Fibroblast of lung (primary cell): ENCODE data around the gene STK32A. TPM values are rescaled to one million over a fixed set of nuclear protein-coding genes. Genes with fewer than 3 reads are reported as not detected.

Source experiments
- DNase-seq, 2 donors: peaks; one replicate each; pipeline versions ENCODE4 v3.0.0 to v3.0.0-alpha.2; 2010; ENCODE audit warnings: low read depth in 2 of 2
- H2AFZ ChIP-seq: 2 replicates; pipeline ENCODE4 v1.5.1; 2012; ENCODE audit warnings: low read length, control low read depth, inconsistent platforms
- H3K27ac ChIP-seq: 2 replicates; pipeline ENCODE4 v1.5.1; 2011; ENCODE audit warnings: low read length, control low read depth; ENCODE audit not compliant: insufficient read depth
- H3K27me3 ChIP-seq: 2 replicates; pipeline ENCODE4 v1.5.1; 2011; ENCODE audit warnings: mild to moderate bottlenecking, low read length; ENCODE audit not compliant: control insufficient read depth, insufficient read depth
- H3K36me3 ChIP-seq: 2 replicates; pipeline ENCODE4 v1.5.1; 2011; ENCODE audit warnings: low read length; ENCODE audit not compliant: control insufficient read depth, insufficient read depth
- H3K4me1 ChIP-seq: 2 replicates; pipeline ENCODE4 v1.5.1; 2011; ENCODE audit warnings: low read length; ENCODE audit not compliant: control insufficient read depth, insufficient read depth; ENCODE audit errors: extremely low read depth
- H3K4me2 ChIP-seq: 2 replicates; pipeline ENCODE4 v1.5.1; 2011; ENCODE audit warnings: low read length, control low read depth; ENCODE audit not compliant: insufficient read depth; ENCODE audit errors: extremely low read depth
- H3K4me3 ChIP-seq, 4 experiments: fragments of 200-600 bp in 1 of 4; sonication (generic) in 1 of 4; replicated peaks in 1 of 4; 2 replicates each; pipeline ENCODE4 v1.5.1; 2011 to 2016; ENCODE audit warnings: low read length in 4 of 4, low read depth in 3 of 4, mild to moderate bottlenecking in 3 of 4, control low read depth in 2 of 4, inconsistent platforms in 1 of 4, mixed read lengths in 1 of 4; ENCODE audit not compliant: insufficient read depth in 1 of 4; ENCODE audit errors: control extremely low read depth in 1 of 4
- H3K79me2 ChIP-seq: 2 replicates; pipeline ENCODE4 v1.5.1; 2012; ENCODE audit warnings: mild to moderate bottlenecking, low read length, inconsistent platforms; ENCODE audit not compliant: control insufficient read depth, insufficient read depth
- H3K9ac ChIP-seq: 2 replicates; pipeline ENCODE4 v1.5.1; 2011; ENCODE audit warnings: mild to moderate bottlenecking, low read length, control low read depth; ENCODE audit not compliant: insufficient read depth
- H3K9me3 ChIP-seq: 2 replicates; pipeline ENCODE4 v1.5.1; 2012; ENCODE audit warnings: low read depth, low read length; ENCODE audit not compliant: control insufficient read depth, insufficient read depth
- H4K20me1 ChIP-seq: 2 replicates; pipeline ENCODE4 v1.5.1; 2011; ENCODE audit warnings: low read length; ENCODE audit not compliant: control insufficient read depth, insufficient read depth; ENCODE audit errors: extremely low read depth
- EZH2 ChIP-seq: IDR thresholded peaks from 2 replicates; pipeline ENCODE4 v1.5.1; 2012; ENCODE audit warnings: low read length, control low read depth, mild to moderate bottlenecking; ENCODE audit errors: missing control alignments
- polyA plus RNA-seq, 2 donors: library from polyadenylated mRNA; depleted of rRNA in 1 of 2; stranded (reverse) in 1 of 2; unstranded in 1 of 2; fragments of >200 nt; gene quantifications; 2 replicates each; pipeline ENCODE4 v1.2.1, GENCODE V29; 2011 to 2012; ENCODE audit warnings: missing spikeins in 1 of 2
- total RNA-seq: library from RNA; depleted of rRNA; stranded (reverse); fragments of >200 nt; gene quantifications from 2 replicates; pipeline ENCODE4 v1.2.1, GENCODE V29; 2014
- TF ChIP-seq, protein P1 (sequence below), 2 donors: IDR thresholded peaks in 1 of 2; conservative IDR thresholded peaks in 1 of 2; 1 replicate in 1 of 2; 2 replicates in 1 of 2; pipeline ENCODE4 v1.5.1; 2011 to 2012; ENCODE audit warnings: low read length in 2 of 2, control low read depth in 1 of 2, inconsistent platforms in 1 of 2, low read depth in 1 of 2, mild to moderate bottlenecking in 1 of 2

STK32A gene
- total and polyA plus RNA-seq, 2 donors (not counting 1 experiment from before 2014, with no cell fraction given), result 0.30 to 2.5 TPM

DNA sequence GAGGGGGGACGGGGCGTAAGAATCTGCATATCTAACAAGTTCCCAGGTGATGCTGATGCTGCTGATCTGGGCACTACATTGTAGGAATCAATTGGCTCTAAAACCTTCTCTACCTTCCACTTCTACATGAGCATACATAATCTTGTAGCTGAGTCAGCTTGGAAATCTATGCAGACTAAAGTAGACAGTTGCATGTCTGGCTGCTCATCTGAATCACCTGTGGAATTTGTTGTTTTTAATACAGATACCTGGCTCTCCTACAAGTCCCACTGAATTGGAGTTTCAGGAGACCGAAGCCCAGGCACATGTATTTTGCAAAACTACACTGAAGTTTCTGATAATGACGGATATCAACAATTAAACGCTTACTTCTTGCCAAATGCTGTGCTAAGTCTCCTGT lies 113.6 kb downstream of the STK32A start:
- H3K4me1 ChIP-seq, result no peaks in the 10 kb centered on the region
- no peaks in the 10 kb centered on the region for H3K36me3 ChIP-seq
- H3K4me2 ChIP-seq, result no peak overlapping the region
- H3K27me3 ChIP-seq, result no peaks in the 10 kb centered on the region
- no peaks in the 10 kb centered on the region for H3K79me2 ChIP-seq
- H3K4me3 ChIP-seq, result no peak overlapping the region
- no peak overlapping the region for H2AFZ ChIP-seq
- H3K9ac ChIP-seq, result no peak overlapping the region
- H3K9me3 ChIP-seq, result no peaks in the 10 kb centered on the region
- TF ChIP-seq, protein P1, sequence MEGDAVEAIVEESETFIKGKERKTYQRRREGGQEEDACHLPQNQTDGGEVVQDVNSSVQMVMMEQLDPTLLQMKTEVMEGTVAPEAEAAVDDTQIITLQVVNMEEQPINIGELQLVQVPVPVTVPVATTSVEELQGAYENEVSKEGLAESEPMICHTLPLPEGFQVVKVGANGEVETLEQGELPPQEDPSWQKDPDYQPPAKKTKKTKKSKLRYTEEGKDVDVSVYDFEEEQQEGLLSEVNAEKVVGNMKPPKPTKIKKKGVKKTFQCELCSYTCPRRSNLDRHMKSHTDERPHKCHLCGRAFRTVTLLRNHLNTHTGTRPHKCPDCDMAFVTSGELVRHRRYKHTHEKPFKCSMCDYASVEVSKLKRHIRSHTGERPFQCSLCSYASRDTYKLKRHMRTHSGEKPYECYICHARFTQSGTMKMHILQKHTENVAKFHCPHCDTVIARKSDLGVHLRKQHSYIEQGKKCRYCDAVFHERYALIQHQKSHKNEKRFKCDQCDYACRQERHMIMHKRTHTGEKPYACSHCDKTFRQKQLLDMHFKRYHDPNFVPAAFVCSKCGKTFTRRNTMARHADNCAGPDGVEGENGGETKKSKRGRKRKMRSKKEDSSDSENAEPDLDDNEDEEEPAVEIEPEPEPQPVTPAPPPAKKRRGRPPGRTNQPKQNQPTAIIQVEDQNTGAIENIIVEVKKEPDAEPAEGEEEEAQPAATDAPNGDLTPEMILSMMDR (conservative IDR thresholded peaks at IDR 0.05 in 1 of 2, IDR thresholded peaks at IDR 0.05 in 1 of 2; ENCODE audit: low read depth in 1 of 2, low read length in 2 of 2), result no peak
- TF ChIP-seq EZH2, result no peak
- no peaks in the 10 kb centered on the region for H4K20me1 ChIP-seq
- H3K27ac ChIP-seq, result no peak overlapping the region
- no peak for DNase-seq

DNA sequence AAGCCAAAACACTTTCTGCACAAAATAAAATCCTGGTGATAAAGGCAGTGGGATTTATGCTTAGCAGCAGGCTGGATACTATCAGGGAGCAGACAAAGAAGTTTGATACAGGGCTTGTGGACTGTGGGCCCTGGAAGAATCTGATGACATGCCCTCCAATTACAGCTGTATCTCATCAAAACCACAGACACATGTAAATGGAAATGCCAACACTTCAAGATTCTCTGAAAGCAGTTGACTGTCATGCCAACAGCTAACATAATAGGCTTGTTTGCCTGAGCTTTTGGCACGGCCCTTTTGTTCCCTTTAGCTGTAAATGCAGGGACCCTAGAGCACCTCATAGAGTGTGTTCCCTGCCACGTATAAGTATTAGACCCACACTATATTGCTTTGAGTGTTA lies 114.4 kb downstream of the STK32A start:
- TF ChIP-seq EZH2, result no peak
- TF ChIP-seq, protein P1 (conservative IDR thresholded peaks at IDR 0.05 in 1 of 2, IDR thresholded peaks at IDR 0.05 in 1 of 2; ENCODE audit: low read depth in 1 of 2, low read length in 2 of 2), result no peak
- Histone ChIP-seq H3K79me2 (no peaks in the 10 kb centered on the region), H3K27me3 (no peaks in the 10 kb centered on the region), H3K4me3 (no peak overlapping the region), H3K4me1 (no peaks in the 10 kb centered on the region), H2AFZ (no peak overlapping the region), H3K9ac (no peak overlapping the region), H3K36me3 (no peaks in the 10 kb centered on the region), H4K20me1 (no peaks in the 10 kb centered on the region), H3K27ac (no peak overlapping the region), H3K4me2 (no peak overlapping the region), H3K9me3 (no peaks in the 10 kb centered on the region)
- no peak for DNase-seq

DNA sequence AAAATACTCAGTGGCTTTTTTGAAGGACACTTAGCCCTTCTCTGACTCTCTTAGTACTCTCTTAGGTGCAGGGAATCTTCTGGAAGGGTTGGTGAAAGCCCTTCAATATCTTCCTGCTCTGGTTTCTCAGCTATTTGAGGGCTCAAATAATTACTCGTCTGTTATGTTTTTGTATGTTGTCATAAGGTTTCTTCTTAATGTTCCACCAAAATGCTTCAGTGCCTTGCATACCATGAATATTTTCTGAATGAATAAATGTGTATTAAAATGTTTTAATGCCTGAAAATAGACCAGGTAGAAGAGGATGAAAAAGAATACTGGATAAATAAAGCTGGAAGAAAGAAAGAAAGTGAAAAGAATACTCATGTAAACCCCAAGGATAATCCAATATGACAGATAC lies 124.3 kb downstream of the STK32A start:
- no peaks in the 10 kb centered on the region for H3K36me3 ChIP-seq
- no peaks in the 10 kb centered on the region for H3K27me3 ChIP-seq
- H2AFZ ChIP-seq, result no peak overlapping the region
- peak in 1 of 2 donors; percentile 39 for DNase-seq
- H3K4me1 ChIP-seq, result no peaks in the 10 kb centered on the region
- H3K79me2 ChIP-seq, result no peaks in the 10 kb centered on the region
- H3K9ac ChIP-seq, result no peak overlapping the region
- no peaks in the 10 kb centered on the region for H3K9me3 ChIP-seq
- no peak overlapping the region for H3K27ac ChIP-seq
- no peak overlapping the region for H3K4me2 ChIP-seq
- H3K4me3 ChIP-seq, result no peak overlapping the region
- TF ChIP-seq, protein P1 (conservative IDR thresholded peaks at IDR 0.05 in 1 of 2, IDR thresholded peaks at IDR 0.05 in 1 of 2; ENCODE audit: low read depth in 1 of 2, low read length in 2 of 2), result no peak
- TF ChIP-seq EZH2, result no peak
- H4K20me1 ChIP-seq, result no peaks in the 10 kb centered on the region
